ENCODE data around the gene USP25.
A peak's percentile ranks its signal among the peaks of the same experiment; 100 is the strongest.
"Not testable (repeated sequence)": the region's sequence is repeated elsewhere in the genome, so short reads cannot be mapped to it uniquely, and the experiment has no call there.

Gene USP25

DNA sequence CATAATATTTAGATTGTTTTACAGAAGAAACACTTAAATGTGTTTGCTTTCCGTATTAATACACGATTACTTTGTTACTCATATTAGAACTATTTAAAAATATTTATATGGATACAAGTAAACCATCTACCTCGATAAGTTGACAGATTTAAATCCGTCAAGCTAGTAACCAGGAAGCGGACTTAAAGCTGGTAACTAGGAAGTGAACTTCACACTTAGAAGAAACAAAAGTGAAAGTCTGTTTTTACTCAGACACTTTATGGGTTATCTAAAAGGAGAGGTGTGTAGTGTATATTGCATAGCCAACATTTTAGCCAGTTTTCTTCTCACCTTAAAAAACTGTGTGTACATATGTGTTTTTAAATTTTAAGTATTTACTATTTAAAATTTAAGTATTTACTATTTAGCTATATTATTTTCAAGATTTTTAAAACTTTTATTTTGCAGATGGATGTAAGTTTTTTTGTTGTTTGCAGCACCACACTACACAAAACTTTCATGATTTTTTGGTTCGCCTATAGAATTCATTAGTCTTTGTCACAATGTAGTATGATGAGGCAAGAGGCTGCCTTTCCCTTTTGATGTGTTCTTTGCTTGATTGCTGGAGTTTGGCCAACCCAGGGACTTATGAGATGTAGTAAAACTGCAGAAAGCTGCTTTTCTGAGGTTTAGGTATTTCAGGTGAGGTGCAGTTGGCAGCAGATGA, 2.7 kb downstream of the USP25 start:
- peak; percentile 82 for DNase-seq

DNA sequence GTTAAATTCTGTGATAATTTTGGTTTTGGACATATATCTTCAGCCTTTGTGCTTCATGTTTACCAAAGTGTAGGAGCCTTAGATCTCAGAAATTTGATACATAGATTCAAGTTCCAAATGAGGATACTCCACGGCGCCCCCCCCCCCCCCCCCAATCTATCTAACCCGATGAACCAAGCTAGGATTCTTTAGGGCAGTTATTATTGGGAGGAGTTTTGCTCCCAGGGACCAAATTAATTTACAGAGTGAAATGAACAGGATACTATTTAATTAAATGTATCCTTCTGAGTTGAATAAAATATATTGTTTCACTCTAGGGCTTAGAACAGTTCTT, 3.2 kb downstream of the USP25 start:
- DNase-seq = no peak

DNA sequence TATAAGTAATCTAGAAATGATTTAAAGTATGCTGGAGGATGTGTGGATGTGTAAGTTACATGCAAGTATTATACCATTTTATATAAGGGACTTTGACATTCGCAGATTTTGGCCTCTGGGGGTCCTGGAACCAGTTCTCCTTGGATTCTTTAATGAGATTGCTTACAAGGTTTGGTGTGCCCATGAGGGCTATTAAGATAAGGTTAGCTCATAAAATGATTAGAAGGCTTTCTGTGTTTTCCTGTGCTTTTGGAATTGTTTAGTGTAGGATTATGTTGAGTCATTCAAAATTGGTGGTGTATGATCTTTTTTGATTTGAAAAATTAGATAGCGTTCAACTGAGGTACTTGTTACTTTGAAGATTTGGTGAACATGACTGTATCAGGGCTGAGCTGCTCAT, 5.6 kb downstream of the USP25 start:
- DNase-seq = no peak

DNA sequence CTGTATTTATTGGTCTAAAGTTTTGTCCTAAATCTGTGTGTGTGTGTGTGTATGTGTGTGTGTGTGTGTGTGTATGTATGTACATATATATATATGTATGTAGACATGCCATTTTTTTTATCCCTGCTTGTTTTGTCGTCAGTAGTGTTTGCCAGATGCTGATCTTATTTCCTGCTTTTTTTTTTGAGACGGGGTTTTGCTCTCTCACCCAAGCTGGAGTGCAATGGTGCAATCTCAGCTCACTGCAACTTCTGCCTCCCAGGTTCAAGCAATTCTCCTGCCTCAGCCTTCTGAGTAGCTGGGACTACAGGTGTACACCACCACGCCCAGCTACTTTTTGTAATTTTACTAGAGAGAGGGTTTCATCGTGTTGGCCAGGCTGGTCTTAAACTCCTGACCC, 6.1 kb downstream of the USP25 start:
- peak; percentile 36 for DNase-seq

DNA sequence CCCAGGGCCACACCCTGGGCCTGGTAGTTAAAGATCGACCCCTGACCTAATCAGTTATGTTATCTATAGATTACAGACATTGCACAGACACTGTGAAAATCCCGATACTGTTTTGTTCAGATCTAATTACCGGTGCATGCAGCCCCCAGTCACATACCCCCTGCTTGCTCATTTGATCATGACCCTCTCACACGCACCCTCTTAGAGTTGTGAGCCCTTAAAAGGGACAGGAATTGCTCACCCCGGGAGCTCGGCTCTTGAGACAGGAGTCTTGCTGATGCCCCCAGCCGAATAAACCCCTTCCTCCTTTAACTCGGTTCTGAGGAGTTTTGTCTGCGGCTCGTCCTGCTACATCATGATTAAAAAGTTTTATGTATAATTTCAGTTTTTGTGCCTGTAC, 9.0 kb downstream of the USP25 start:
- DNase-seq = not testable (repeated sequence)

DNA sequence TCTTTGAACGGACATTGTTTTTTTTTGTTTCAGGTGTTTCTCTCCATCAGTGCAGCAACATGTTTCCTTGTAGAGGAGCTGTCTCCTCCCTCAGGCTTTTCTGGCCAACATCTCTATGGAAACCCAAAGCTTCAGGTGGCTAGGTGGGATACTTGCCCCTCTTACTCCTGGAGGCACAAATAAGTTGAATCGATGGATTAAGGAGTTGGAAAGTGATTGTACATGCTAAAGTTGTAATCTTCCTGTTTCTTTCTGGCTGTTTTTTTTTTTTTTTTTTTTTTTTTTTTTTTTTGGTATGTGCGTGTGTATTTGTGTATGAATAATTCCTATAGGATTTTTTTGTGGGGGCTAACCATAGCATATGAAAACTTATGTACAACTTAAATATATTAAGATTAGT, 10.6 kb downstream of the USP25 start:
- DNase-seq = no peak

DNA sequence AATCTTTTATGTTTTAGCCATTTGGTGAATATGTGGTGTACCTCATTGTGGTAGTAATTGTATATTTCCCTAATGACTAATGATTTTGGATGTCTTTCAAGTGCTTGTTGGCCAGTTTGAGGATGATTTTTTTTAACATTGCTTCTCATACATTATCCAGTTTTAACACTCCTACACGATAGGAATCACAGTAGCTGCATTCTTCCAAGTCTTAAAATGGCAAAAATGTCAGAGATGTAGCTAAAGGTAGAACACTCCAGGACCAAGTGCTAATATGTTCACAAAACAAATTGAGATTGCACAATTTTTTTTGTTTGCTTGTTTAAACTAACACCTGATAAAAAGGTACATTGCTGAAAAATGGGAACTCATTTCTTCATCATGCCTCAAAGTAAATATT, 11.7 kb downstream of the USP25 start:
- DNase-seq = no peak

DNA sequence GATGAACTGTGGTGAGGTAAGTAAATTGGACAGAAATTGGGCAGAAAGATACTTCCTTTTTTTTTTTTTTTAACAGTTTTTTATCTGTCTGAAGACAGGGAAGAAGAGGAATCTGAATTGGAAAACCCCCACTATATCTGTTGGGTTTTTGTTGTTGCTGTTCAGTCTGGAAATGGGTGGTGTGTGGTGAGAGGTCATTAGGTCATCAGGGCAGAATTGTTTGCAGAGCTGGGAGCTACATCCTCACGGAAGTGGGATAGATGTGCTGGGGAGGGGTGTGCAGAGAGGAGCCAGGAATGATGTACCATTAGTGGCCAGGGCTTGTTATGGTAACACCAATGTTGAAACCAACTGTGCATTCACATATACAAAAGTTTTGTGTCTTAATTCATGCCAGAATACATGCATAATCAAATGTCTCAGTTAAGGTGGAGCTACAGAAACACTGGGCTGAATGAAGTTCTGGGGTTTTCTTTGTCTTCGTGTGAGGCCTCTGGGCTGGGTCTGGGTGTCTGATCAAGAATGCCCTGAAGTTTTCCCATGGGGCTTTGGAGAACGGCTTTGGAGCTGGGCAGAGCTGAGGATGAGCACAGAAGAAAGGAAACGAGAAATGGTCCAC, 12.4 kb downstream of the USP25 start:
- peak; percentile 58 for DNase-seq

DNA sequence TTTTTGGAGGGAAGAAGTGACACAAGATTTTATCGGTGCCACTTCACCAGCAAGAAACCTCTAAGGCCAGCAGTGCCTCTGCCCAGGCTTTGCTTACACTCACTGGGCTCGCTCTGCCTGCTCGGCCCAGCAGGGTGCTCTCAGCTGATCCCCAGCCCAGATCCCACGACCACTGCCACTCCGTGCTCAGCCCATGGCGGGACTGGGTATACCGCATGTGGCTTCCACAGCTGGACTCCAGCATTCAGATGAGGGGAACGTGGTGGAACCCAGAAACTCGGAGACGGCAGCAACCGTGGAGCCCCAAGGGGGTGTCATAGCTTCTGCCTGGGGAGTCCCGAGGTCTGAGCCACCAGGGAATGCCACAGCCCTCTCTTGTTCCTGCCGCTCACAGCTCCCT, 12.9 kb downstream of the USP25 start:
- no peak for DNase-seq

DNA sequence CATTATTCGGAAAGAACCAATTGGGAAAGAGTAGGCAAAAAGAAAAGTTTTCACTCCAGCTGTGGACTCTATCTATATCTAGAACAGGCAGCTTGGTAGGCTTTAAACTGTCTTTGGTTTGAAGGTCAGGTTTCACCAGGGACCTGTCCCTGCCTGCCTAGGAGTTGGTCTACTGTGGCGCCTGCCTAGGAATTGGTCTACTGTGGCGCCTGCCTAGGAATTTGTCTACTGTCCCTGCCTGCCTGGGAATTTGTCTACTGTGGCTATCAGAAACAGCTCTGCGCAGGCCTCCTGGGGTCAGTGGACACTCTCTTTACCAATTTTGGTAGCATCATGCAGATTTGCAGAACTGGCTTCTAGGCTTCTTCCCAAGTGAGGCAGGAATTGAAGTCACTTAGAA, 13.8 kb downstream of the USP25 start:
- DNase-seq = no peak

DNA sequence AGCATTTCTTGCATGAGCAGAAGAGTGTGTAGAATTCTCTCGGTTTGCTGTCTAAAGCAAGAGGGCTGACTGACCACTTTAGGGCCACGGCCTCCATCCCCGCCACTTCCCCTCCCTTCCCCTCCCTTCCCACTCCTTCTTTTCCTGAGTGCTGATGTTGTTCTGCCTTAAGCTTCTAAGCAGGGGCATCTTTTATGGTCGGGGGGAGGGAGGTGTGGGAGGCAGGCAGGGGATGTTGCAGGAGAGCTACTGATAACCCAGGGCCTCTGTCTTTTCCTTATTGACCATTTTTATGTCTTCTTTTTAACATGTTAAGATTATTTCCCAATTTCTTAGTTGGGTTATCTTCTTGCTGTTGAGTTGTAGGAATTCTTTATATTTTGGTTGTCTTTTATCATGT, 15.1 kb downstream of the USP25 start:
- no peak for DNase-seq

DNA sequence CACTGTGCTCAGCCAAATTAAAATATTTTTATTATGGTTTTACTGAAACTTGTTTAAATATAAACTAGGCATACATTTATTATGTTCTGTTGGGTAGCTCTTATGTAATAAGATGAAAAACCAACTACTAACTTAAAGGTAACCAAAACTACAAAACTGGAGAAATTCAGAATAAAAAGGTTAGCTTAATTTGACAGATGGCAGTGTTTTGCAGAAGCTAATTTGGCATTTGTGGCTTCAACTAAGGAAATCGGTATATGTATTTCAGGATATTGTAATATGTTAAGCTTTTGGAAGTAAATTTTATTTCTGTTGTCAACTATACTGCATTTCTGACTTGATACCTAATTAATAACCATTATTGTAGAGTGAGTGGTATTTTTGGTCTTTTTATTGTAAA, 18.8 kb downstream of the USP25 start:
- no peak for DNase-seq

DNA sequence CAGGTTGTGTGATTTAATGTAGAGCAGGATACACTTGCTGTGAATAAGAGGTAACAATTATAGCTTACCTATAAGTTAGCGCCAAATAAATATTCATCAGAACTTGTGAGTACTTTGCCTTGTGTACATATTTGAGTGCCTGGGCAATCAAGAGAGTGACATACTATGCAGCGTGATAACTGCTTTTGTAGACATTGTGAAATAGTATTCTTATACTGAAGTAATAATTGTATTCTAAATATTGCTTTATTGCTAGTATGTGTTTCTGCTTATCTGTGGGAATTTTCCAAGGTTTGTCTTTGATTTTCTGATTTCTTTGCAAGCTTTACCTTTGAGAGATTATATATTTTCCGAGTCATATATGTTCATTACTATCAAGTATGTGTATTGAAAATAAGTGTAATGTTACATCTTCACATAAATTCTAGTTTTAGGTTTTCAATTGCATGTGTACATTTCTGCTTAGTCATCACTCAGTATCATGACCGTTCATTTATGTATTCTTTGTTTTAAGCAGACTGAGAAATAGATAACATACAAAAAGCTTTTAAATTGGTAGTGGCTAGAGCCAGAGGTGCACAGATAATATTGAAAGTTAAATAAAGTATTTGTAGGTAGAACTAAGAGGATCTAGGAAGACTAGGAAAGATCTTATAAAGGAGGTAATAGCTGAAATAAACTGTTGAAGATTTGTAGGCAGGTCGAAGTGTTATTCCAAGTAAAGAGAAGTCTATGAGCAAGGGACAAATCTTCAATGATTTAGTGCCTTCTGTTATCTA, 19.5 kb downstream of the USP25 start:
- DNase-seq = no peak

DNA sequence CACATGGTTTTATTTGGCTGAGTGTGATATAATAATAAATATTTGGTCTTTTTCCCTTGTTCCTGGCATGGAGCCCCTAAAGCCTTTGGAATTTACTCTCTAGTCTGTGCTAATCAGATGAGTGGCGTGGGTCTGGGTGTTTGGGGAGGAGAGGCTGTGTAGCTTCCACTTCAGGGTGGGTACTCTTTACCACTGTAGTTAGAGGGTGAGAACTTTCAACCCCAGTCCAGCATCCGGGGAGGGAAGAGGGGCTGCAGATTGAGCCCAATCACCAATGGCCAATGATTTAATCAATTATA, 20.0 kb downstream of the USP25 start:
- DNase-seq = no peak

DNA sequence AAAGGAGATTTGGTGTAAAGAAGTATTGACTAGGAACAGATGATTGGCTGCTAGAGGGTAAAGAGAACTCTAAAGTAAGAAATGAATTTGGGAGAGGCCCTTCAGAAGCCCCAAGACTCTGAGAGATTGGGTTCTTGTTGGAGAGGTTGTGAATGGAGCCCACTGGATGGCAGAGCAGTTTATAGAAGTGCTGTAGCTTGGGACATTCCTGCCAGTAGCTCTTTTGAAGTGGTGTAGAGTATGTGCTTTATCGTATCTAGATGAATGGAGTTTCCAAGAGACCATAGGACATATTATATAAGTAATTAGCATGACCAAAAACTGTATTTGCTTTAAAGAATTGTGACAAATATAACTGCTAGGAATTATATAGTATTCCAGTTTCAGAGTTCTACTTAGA, 21.3 kb downstream of the USP25 start:
- no peak for DNase-seq

DNA sequence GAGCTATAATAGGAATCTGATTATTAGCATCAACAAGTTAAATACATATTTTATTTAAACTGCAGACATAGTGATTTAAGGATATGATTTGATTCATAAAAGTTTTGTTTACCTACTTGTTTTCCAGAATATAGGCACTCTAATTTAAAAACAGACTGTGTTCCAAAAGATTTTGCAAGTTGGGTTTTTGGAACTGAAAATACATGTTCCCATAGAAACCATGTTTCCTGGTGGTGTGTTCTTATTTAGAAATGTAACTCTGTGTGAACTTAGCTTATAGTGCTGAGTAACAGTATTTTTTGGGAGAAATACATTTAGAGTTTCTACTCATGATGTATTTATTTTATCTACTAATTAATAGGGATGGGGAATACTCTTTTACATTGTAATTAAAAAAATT, 21.8 kb downstream of the USP25 start:
- DNase-seq = no peak

DNA sequence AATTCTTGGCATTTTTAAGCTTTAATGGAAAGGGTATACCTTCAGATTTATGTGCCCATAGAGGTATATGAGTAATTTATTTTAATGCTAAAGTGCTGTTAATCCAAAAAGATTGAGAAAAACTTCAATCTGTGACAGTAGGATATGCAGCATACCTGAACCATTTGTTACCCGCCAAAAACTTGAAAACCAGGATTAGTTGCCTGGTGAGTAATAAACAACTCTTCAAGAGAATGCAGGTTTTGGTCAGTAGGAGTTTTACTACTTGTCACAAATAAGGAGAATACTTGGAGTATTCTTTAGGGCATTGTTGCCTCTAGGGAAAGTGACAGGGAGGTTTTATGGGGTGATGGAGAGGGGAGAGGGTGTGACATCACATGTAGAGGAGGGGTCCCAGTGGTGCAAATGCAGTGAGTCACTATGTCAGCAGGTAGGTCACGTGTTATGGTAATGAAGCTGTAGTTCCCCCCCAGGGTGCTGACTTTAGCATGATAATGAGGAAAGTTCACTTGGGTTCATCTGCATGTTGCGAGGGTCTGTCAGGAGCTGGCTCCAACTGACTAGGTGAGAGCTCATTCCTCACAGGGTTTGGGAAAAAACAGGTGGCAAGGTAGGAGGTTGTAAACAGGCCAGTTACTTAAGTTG, 23.1 kb downstream of the USP25 start:
- no peak for DNase-seq

DNA sequence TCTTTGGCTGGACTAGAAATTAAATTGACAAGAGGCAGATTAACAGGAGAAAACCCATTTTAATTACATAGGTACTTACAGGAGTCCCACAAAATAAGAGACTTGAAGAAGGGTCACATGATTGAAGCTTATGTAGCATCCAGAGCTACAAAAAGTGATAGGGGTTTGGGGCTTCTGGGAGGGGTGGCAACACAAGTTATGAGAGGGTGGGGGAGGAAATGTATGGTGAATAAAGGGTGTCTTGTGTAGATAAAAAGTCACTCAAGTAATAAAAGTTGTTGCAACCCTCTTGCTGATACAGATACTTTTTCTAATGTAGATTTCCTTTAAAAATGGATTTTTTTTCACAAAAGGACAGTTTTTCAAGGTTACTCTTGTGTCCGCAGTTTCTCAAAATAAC, 24.0 kb downstream of the USP25 start:
- DNase-seq = no peak

DNA sequence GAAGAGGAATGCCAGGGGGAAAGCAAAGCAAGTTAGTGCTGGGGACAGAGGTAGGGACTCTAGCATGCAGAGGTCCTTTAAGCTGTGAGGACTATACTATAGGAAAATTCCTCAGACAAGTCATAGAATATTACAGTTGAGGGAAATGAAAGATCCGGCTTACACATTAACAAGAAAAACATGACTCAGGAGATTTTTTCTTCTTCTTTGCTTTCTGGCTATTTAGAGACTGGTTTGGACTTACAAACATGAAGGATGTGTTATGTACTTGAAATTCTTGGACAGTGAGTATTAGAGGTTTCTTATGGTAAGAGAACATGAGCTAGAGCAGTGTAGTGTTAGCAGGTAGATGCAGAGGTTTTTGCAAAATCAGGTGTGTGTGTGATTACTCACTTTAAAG, 24.9 kb downstream of the USP25 start:
- DNase-seq = peak; percentile 26

DNA sequence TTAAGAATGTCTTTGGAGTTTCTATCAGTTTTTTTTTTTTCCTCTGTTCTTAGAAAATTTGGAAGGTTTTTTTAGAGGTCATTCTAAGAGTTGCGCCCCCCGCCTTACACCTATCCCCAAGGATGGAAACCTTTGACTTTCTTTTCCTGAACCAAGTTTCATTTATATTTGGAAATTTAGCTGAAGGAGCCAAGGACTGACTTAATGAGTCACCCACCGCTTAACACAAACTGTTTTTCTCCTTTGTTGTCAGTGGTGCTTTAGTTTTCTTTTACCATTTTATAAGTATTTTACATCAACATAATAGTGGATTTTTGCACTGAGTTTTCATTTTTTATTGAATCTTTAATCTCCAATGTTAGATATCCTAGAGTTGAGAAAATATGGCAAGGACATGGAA, 25.3 kb downstream of the USP25 start:
- DNase-seq = no peak

DNA sequence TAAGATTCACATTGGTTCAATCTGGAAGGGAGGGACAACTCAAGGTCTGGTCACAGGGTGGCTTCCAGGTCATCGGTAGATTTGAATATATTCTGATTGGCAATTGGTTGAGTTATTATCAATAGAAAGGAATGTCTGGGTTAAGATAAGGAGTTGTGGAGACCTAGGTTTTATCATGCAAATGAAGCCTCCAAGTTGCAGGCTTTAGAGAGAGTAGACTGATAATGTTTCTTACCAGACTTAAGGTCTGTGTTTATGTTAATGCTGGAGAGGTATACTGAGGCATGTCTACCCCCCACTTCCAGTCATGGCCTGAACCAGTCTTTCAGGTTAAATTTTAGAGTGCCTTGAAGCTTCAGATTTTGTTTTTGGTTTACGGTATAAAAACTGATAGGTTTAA, 29.7 kb downstream of the USP25 start:
- no peak for DNase-seq

DNA sequence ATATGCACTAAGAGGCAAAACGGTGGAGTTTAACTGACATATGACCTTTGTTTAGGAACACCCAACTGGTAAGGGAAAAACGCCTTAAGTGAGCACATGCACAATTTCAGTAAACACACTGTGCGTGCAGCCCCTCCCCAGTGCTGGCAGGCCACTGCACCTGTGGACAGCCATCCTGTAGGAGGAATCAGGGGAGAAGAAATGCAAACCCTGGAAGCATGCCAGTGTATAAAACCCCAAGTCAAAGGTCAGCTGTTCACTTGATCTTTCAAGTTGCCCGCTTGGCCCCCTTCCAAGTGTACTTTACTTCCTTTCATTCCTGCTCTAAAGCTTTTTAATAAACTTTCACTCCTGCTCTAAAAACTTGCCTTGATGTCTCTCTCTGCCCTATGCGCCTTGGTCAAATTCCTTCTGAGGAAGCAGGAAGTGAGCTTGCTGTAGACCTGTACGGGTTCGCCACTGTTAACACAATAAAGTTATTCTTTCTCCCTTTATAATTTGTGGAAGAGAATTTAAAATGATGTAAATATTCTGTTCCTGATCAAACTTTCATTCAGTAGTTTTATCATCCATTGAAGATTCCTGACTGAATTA, 31.8 kb downstream of the USP25 start:
- no peak for DNase-seq

DNA sequence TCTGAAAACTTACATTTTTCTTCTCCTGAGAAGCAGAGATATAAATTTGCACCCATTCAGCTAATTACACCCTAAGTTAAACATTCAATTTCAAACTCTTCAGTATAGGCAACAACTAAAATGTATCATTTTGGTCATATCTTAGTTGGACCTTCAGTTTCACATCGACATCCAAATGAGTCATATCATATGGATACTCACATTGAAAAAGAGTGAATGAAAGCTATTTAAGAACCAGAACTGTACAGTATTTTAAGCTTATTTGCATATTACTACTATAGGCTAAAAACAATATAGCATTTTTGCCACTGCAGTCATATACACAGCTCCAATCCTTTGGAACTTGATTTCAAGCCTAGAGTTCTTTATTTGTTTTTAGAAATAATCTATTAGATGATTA, 33.6 kb downstream of the USP25 start:
- DNase-seq = peak; percentile 48

DNA sequence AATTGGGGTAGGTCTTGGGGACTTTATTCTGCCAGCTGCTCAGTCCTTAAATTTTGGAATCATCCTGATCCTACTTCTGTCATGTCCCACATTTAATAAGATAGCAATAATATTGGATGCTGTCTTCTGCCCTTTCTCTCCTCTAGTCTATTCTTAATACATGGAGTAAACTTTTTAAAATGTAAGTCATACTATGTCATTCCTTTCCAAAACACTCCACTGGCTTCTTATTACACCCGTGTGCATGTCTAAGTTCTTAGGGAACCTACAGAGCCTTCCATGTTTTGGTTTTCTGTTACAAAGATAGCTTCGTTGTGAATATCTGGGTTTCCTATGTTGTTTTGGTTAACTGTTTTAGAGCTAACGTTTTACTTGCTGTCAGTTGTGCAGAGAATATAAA, 35.1 kb downstream of the USP25 start:
- DNase-seq = no peak

Measured in suppressor macrophage treated with lipopolysaccharide for 4 hours (primary cell).